GM18858 (cell line): ENCODE data around the gene PPM1A.

Experiments
- ATAC-seq: cut with Tn5 transposase; IDR thresholded peaks from one replicate; pipeline ENCODE4 v1.9.1; 2021; ENCODE audit not compliant: unreplicated experiment

The PPM1A gene

DNA sequence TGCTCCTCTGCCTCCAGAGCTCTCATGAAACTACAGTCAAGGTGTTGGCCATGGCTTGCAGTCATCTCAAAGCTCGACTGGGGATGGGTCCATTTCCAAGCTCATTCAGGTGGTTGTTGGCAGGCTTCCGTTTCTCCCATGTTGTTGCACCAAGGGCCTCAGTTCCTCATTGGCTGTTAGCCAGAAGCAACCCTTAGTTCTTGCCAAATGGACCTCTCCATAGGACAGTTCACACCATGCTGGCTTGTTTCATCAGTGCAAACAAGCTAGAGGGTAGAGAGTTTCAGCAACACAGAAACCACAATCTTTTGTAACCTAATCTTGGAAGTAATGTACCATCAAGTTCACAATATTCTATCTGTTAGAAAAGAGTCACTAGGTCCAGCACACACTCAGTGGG is 22.7 kb upstream of the PPM1A start:
- ATAC-seq = no peak

DNA sequence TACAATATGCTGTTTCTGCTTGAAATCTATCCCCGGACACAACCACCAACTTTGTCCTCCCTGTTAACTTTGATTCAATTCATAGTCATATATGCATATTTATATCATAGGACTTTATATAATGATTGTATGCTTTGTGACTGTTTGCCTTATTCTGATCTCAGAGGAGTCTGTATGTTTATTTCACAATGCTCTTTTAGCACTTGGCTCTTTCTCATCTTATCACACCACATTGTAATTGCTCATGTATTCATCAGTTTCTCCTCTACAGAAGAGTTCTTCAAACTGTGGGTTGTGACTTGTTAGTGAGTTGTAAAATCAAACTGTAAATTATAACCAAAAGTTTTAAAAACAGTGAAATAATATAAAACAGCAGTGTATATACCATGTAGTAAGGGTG is 21.7 kb upstream of the PPM1A start:
- ATAC-seq = no peak

DNA sequence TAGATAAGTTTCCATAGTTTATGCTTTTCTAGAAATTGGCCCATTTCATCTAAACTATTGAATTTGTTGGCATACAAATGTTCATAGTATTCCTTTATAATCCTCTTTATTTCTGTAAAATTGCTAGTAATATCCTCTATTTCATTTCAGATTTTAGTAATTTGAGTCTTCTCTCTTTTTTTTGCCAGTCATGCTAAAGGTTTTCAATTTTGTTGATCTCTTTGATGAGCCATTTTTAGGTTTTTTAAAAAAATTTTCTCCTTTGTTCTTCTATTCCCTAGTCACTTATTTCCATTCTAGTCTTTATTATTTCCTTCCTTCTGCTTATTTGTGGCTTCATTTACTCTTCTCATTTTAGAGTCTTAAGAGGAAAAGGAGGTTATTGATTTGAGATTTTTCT is 19.4 kb upstream of the PPM1A start:
- no peak for ATAC-seq

DNA sequence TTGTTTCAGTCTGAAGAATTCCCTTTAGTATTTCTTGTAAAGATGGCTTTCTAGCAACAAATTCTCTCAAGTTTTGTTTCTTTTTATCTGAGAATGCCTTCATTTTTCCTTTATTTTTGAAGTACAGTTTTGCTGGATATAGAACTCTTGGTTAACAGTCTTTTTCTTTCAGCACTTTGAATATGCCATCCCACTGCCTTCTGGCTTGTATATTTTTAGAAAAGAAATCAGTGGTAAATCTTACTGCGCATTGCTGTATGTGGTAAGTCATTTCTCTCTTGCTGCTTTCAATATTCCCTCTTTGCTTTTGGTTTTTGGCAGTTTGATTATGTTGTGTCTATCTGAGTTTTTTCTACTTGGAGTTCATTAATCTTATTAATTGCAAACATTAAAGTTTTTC is 16.8 kb upstream of the PPM1A start:
- no peak for ATAC-seq

DNA sequence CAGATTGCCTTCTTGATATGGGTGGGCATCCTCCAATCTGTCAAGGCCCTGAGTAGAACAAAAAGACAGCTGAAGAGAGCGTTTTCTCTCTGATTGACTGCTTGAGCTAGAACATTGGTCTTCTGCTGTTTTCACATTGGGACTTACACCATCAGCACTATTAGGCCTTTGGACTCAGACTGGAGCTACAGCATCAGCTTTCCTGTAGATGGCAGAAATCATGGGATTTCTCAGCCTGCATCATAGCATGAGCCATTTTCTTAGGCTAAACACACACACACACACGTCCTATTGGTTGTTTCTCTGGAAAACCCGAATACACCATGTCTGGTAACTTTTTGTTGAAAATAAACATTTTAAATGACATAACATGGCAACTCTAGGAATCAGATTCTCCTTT is 15.8 kb upstream of the PPM1A start:
- ATAC-seq = no peak

DNA sequence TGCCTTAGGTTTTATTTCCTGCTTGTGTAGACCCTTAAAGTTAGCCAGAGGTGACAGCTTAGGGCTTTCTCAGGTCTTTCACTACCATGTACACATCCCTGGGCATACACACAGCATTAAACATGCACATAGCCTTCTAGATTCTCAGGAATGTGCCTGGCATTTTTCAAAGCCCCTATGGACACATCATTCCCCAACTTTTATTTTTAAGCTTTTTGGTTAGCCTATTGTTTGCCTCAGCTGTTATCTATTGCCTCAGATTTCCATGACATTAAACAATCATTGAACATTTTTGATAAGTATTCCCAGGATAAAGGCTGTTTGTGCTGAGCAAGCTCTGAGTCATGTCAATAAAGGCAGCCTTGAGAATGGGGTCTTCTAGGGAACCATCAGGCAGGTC is 15.1 kb upstream of the PPM1A start:
- no peak for ATAC-seq

DNA sequence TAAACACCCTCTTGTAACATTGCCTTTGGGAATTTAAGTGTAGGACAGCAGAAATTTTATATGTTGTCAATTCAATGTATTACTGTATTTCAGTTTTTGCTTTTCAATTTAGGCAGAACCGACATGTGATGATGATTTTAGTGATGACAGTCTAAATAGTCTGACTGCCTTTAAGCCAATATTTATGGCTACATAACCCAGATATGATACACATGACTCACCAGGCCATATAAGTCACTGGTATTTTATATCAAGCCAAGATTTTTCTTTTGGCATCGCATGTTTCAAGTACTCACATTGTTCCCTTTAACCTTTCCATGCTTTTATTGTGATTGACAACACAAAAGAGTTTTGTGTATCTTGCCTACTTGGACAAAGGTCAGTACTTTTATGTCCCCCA is 13.6 kb upstream of the PPM1A start:
- ATAC-seq = no peak

DNA sequence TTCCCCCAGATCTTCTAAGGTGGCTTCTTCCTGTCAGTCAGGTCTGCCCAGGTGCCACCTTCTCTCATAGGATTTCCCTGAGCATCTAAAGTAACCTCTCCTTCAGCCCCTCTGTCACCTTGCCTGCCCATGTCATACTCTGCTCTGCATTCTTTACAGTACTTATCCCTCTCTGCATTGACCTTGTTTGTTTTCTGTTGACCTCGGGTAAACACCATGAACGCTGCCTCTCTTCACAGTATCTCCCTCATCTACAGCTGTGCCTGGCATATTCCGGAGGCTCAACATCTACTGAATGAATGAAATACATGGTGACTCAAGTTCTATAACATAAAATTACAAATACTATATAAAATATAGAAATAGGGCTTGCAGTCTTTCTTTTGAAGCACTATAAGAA is 10.1 kb upstream of the PPM1A start:
- no peak for ATAC-seq

DNA sequence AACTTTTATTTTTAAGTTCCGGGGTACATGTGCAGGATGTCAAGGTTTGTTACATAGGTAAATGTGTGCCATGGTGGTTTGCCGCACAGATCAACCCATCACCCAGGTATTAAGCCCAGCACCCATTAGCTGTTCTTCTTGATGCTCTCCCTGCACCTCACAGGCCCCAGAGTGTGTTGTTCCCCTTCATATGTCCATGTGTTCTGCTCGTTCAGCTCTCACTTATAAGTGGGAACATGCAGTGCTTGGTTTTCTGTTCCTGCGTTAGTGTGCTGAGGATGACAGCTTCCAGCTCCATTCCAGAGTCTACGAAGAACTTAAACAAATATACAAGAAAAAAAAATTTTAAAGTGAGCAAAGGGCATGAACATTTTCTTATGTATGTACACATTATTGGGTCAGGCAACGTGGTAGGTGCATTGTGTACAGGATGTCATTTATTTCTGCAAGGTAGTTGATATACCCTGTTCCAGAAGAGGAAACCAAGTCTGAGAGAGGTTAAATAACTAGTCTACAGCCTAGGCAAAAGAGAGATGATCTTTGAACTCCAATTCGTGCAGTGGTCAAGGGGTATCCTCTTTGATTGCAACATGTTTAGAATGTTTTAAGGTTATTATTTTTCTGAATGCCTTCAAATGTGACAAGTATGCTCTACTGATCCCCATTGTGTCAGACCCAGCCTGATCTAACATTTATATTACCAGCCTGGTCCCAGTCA is 8.7 kb upstream of the PPM1A start:
- ATAC-seq = no peak

DNA sequence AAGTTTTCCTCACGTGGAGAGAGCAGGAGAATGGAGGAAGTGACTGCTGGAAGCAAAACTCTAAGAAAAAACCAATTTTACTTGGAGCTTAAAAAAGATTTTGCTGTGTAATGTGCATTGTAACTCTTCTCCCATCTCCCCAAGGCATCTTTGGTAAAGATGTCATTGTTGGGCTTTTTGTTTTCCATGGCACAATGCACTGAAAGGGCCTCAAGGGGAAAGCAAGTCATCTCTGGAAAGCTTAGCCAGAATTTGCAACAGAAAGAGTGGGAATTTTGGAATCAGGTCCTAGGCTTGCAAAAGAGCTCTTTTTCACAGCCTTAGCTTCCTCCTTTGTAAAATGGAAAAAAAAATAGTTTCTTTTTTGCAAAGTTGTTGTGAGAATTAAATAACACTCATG is 7.9 kb upstream of the PPM1A start:
- ATAC-seq = no peak

DNA sequence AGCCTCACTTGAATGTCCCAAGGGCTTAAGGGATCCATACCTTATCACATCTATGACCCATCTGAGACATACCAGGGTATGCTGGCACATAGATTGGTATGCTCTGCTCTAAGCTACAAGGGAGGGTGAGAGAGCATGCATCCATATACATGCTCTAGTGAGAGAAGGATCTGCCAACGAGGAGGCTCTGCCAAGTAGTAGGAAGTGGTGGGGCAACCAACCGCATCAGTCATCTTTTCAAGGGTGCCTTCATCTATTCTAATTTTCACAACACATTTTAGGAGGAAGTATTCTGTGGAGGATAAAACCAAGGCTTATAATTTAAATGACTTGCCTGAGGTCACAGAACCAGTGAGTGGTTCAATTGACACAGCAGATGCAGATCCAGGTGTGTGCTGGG is 6.6 kb upstream of the PPM1A start:
- ATAC-seq = no peak

DNA sequence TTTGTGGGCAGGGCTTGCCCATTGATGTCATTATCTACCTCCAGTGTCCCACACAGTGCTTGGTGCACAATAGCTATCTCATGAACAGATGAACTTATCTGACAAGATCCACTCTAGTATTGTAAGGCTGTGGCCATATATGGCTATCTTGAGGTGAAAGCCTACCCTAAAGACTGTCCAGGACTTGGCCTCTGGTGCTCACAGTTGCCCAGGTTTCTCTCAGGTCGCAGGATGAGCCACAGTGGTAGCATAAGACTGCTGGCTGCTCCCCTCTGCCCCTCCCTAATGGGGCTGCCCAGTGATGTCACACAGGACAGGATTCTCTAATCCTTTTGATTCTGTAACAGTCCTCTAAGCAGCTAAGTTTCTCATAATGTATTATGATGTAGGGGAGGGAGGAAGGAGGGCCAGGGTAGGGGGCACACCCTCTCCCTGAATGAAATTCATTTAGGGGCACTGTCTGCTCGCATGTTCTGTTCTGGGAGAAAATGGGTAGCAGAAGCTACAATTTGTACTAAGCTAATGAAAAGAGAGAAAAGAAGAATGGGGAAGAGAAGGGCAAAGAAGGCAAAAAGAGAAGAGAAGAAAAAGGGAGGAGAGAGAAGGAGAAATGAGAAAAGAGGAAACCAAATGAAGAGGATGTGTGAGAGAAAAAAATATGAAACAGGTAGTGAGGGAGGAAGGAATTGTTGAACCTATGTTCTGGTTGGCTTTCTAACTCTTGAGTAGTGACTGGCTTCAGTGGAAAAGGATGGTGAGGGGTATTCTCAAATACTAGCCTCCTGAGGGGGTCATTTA is 3.4 kb upstream of the PPM1A start:
- no peak for ATAC-seq

DNA sequence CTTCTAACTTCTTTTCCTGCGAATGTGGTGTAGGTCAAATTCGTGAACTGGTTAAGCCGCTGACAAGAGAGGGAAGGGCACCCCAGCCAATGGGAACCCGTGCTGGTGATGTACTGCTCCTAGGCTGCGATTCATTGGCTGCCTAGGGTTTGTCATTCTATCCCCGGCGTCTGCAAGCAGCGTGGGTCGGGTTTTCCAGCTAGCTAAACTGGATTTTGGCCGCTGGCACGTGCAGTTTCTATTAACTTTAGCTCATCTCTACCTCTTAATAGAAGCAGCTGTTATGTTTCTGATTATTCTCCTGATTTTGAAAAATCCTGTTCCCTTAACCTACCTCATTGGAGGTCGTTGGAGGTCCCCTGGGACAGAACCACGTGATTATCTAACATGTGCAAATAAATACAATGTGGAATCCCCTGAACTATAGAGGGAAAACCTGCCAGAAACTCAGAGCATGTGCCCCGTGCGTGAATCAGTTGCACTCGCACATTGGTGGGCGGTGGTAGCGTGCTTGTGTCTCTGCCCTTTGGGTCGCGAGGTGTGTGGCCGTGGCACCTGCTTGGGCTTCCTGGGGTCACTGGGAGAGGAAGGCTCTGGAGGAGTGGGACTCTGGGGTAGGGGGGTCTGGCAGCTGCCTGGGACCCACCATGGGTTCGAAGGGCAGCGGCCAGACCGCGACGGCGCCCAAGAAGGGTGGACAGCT is 876 bp upstream of the PPM1A start:
- peak; percentile 54 for ATAC-seq

DNA sequence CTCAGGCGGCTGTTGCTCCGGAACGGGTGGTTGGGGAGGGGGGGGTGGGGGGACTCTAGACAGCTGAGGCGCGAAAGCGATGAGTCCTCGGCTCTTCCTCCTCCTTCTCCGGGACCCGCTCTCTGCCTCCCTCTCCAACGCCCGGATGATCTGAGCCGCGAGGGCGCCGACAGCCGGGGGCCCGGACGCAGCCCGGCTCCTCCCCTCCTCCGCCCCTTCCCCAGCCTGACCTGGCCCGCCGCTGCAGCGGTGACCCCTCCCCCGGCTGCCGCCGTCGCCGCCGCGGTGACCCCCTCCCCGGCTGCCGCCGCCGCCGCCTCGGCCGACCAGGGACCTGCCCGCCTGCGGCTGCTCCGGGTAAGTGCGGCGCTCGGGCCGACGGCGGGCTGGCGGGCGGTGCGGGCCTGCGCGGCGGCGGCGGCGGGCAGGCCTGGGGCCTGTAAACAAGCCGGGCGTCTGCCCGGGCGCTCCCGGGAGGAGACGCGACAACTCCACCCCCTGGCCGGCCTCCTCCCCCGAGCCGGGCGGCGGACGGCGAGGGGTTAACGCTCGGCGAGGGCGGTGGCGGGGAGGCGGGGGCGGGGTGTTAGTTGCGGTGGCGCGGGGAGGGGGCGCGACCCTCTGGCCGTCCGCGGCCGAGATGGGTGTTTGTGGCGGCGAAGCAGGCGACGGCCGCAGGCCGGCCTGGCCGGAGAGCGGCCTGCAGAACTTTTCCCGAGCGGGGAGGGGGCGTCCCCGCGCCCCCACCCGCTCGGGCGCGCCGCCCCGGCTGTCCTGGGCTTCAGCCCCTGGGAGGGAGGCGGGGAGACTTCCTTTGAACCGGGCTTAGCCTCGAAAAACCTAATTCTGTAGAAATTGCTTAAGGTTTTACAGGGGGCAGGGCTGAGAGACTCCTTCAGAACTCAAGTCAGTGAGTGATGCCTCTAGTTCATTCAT is 568 bp downstream of the PPM1A start:
- ATAC-seq = peak; percentile 21

DNA sequence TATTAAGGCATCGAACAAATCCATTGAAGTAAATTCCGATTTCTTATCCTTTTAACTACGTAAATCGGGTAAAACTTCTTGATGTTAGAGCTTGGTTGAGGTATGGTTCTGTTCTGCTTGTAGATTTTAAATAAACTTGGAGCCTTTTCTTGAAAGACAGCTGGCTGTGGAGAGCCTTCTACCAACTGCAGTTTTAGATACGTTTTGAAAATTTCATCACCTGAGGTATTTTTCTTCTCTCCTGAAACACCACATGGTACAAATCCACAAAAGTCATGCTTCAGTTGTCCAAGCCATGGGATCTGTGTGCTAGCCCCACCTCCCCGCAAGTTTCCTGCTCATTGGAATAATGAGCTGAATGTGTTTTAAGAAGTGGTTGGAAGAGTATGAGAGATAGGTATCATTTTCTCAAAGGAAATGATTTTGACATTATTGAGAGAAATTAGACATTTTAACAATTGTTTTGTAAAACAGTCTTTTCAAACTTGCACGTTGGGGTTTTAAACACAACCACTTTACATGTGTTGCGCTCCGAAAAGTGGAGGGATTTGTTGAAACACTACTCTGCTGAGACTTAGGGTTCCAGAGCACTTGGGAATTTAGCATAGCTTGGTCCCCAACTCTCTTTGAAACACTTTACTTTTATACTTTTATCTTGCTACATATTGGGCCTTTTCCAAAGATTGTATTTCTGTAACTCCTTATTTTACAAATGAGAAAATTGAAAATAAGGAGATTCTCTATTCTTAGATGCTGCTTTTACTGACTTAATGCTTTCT is 1.4 kb downstream of the PPM1A start:
- ATAC-seq = no peak

DNA sequence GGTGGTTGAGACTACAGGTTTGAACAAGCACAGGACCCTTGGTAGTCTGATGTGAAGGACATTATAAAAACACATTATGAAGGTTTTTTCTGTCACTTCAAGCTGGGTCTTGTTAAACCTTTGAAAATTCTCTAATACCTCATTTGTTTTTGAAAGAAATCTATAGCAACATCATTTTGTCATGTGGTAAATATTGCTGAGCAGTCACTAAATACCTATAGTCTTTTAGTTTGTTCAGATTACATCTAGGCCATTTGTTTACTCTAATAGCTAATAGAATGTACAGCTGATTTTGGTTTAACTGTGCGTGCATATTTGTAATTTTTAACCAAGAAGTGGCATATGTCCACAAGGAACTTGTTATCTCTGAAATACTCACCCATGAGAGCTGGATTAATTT is 2.9 kb downstream of the PPM1A start:
- ATAC-seq = no peak

DNA sequence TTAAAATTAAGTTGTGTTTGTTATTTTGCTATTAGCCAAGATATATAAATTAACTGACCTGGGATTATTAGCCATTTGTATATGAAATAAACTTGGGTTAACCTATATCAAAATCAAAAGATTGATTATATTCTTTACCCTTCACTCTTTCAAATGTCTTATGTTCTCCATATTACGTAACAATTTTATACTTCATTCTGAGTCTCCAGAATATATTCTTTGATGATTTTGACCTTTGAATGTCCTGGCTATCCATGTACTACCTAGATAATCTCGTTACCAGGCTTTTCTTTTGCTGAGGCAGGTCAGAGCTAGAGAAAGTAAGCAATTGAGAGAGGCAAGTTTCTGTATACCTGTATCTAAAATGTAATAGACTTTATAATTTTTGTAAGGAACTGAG is 3.6 kb downstream of the PPM1A start:
- no peak for ATAC-seq

DNA sequence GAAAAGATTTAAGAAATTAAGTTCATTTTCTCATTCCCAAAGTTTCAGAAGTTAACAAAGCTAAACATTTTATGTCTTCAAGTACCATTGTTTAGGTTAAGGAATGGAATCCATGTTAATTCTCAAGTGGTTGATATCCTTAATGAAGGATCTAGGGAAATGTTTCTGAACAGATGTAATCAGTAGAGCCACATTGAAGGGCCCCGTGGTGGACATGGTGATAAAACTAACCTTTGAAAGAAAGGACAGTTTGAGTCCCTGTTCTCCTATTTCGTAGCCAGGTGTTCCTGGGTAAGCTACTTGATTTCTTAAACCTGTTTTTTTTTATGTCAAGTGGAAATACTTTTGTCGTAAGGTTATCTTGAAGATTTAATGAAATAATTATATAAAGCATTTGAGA is 4.6 kb downstream of the PPM1A start:
- ATAC-seq = no peak

DNA sequence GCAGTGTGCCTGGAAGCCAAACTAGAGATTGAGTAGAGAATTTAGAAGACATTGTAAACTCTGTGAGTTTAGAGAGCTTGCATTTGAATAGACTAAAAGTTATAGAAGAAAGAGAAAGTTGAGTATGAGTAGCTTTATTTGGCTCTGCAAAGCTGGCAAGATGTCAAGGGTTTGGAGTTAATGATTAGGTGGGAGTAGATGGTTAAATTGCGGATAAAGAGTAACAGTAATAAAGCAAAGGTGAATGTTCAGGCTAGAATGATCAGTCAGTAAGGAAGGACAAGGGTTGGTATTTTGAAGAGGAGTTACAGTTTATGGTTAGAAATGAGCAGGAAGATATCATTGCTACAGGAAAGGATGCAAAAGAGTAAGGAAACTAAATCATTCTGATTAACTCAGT is 5.2 kb downstream of the PPM1A start:
- ATAC-seq = no peak

DNA sequence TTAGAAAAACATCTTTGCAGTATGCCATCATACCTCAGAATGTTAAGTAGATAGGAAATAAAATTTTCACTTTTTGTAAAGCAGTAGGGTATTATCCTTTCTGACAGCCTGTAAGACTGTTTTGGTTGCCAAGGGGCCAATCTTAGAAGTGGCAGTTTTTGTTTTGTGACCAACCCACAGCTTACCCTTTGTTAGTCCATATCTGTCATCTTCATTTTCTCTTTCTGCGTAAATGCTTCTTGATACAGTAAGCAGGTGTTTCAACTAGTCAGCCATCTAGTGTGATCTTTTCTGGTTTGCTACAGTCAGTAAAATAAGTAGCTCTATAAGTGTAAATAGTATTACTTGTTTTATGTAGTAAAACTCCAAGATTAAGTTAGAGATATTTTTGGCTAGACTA is 8.8 kb downstream of the PPM1A start:
- no peak for ATAC-seq
